ENCODE results near the gene SDHC.
"Not testable (repeated sequence)": the region's sequence is repeated elsewhere in the genome, so short reads cannot be mapped to it uniquely, and the experiment has no call there.

DNA sequence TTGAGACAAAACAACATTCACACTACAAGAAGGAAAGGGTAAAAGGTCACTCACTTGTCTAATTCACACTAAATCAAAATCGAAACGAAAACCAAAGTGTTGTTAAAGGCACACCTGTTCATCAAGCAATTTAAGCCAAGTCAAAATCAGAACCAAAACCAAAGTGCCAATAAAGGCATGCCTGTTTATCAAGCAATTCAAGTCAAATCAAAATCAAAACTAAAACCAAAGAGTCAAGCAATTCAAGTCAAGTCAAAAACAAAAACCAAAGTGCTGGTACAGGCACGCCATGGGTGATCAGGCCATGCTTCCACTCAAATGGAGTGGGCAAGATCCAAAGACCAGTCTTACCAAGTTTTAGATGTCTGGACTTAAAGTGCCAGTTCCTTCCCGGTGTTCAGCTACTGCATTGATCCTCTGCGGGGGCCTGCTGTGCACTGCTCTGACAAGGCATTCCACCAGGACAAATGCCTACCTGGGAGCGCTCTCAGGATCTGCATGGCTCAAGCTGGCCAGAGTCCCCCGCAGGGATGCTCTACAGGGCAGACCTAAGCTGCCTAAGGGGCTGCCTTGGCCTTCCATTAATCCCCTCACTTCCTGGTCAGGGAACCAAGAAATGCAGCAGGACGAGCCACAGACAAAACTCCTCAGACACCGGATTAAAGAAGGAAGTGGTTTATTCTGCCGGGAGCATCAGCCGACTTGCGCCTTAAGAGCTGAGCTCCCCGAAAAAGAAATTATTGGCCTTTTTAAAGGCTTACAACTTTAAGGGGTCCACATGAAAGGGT, 95.9 kb downstream of the SDHC start:
- TF ChIP-seq, protein P1, sequence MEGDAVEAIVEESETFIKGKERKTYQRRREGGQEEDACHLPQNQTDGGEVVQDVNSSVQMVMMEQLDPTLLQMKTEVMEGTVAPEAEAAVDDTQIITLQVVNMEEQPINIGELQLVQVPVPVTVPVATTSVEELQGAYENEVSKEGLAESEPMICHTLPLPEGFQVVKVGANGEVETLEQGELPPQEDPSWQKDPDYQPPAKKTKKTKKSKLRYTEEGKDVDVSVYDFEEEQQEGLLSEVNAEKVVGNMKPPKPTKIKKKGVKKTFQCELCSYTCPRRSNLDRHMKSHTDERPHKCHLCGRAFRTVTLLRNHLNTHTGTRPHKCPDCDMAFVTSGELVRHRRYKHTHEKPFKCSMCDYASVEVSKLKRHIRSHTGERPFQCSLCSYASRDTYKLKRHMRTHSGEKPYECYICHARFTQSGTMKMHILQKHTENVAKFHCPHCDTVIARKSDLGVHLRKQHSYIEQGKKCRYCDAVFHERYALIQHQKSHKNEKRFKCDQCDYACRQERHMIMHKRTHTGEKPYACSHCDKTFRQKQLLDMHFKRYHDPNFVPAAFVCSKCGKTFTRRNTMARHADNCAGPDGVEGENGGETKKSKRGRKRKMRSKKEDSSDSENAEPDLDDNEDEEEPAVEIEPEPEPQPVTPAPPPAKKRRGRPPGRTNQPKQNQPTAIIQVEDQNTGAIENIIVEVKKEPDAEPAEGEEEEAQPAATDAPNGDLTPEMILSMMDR (IDR thresholded peaks at IDR 0.05) = not testable (repeated sequence)
- not testable (repeated sequence) for TF ChIP-seq EZH2 (IDR thresholded peaks at IDR 0.05; ENCODE audit: borderline replicate concordance, insufficient read depth, low read depth, low read length, poor library complexity, severe bottlenecking)

Measured in B cell (primary cell).